CD4-positive, alpha-beta T cell treated with Interleukin-6 at 100 ng/mL for 8 hours (primary cell): ENCODE data around the gene HEXD.
A peak's percentile ranks its signal among the peaks of the same experiment; 100 is the strongest.
"Not testable (repeated sequence)": the region's sequence is repeated elsewhere in the genome, so short reads cannot be mapped to it uniquely, and the experiment has no call there.

Experiments
- DNase-seq: peaks from one replicate; pipeline ENCODE4 v3.0.0-alpha.2; 2020; ENCODE audit warnings: mixed read lengths, low spot score

HEXD gene

DNA sequence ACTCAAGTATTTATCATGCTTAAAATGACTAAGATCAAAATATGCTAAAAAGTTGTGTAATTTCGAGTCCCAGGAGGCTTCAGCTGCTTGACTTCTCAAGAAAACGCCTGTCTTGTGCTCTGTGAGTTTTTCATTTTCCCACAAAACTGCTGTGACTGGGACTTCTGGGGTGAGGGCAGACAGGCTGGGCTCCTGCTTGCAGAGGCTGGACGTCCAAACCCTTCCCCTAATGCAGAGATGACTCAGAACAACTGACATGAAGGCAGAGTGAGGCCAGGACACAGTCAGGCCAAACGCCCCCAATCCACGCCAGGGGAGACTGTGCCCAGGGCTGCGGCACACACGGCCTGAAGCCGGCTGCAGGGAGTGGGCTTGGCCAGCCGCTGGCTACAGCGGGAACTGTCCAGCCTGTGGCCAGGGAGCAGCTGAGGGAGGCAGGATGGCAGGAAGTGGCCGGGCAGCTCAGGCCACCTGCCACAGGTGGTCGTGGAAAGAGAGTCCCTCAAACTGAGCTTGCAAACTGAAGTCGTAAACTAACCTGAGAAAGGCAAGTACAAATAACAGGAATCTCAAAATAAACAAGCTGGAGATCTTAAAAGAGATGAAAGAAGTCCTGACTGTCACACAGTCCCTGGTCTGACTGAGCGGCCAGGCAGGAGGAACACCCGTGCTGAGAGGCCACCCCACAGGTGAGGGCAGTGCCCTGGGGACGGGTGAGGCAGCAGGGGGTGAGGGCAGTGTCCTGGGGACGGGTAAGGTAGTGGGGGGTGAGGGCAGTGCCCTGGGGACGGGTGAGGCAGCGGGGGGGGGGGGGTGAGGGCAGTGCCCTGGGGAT, 21.3 kb upstream of the HEXD start:
- DNase-seq: no peak

DNA sequence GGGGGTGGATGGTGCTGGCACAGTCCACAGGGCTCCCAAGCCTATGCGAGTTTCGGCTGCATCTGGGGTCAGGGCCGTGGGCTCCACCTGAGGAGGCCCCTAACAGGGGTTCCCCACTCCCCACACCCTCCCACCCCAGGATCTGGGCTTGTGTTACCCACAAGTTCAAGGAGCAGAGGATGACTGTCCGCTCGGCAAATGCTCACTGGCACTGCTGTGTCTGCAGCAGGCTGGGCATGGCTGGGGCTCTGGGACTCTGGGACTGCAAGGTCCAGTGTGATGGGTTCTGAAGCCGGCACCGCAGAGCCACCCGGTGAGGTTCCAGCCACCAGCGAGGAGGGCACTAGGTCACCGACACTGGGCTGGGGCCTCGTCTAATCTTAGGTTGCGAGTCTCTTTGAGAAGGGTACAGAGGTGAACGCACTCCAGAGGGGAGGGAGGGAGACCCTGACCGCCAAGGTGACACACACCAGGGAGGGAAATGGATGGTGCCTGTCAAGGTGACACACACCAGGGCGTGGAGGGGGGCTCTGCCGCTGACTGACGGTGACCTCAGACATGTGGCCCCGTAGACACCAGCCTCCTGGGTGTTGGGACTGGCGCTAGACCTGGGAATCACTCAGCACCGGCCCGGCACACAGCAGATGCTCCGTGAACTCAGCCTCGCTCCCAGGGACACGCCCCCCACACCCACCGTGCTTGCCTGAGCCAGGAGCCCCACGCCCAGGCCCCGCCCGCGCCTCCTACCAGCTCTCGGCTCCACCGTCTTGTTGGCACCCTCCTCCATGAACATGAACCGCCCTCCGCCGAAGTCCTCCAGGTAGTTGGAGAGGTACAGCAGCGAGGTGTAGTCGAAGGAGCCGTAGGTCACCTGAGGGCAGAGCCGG, 20.5 kb upstream of the HEXD start:
- DNase-seq: no peak

DNA sequence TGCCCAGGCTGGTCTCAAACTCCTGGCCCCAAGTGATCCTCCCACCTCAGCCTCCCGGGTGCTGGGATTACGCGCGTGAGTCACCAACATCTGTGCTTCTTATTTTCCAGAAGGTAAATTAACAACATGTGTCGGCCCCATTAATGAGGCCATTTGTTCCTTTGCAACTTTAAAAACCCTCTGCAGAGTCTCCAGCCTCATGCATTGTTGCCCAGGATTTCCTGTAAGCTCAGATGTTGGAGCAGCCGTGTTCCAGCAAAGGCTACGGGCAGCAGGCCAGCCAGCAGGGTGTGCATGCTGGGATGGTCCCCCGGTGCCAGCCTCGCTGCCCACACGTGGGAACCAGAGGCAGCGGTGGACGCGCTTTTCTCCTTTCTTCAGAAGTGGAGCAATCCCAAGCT, 19.1 kb upstream of the HEXD start:
- no peak for DNase-seq

DNA sequence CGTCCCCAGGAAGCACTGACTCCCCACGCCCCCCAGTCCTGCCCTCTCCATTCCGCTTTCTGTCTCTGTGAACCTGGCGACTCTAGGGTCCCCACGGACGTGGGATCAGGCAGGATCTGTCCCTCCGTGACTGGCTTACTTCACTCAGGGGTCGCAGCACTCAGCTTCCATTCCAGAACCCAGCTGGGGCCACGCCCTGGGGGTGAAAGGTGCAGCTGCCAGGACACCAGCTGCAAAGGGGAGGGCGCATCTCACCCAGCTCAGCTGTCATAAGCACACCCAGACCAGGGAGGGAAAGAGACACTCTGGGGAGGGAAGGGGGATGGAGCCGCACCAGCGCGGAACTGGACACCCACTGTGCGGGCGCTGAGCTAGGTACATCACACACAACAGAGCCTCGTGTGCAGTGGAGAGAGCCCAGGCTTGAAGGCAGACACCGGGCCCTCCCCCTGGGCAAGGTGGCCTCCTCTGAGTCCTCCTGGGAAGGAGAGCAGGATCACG, 18.5 kb upstream of the HEXD start:
- no peak for DNase-seq

- no peak for DNase-seq
Observed at GRCh38 chr17:82400206-82400605, 17.9 kb upstream of the HEXD start.

DNA sequence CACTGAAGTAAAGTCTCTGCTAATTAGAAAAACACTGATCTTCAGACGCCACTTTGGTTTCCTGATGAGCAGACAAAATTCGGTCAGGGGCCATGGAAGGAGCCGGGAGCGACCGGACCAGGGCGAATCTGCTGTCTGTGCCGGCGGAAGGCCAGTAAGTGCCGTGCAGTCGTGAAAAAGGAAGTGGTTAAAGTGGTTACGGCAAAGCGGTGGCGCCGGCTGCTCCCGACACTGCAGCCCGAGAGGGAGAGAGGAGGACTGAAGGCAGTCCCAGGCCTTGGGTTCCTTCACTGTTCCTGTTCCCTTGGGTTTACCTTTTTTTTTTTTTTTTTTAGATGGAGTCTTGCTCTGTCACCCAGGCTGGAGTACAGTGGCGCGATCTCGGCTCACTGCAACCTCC, 17.3 kb upstream of the HEXD start:
- DNase-seq: peak; percentile 47

DNA sequence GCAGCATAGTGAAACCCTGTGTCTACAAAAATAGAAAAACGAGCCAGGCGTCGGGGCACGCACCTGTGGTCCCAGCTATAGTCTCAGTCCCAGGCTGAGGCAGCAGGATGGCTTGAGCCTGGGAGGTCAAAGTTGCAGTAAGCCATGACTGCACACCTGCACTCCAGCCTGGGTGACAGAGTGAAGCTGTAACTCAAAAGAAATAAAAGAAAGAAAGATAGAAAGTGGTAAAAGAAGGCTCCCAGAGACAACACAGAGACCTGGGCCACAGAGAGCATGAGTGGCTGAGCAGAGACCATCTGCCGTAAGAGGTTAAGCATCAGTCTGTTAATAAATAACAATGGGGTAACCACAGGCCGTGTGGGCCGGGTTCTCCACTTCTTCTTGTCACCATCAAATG, 15.3 kb upstream of the HEXD start:
- no peak for DNase-seq

- DNase-seq: no peak
Observed at GRCh38 chr17:82403662-82404660, 14.2 kb upstream of the HEXD start.

- DNase-seq: no peak
Observed at GRCh38 chr17:82405051-82405450, 13.1 kb upstream of the HEXD start.

GRCh38 chr17:82406131-82406671, 11.9 kb upstream of the HEXD start:
- no peak for DNase-seq

- no peak for DNase-seq
Observed at GRCh38 chr17:82407255-82407654, 10.9 kb upstream of the HEXD start.

DNA sequence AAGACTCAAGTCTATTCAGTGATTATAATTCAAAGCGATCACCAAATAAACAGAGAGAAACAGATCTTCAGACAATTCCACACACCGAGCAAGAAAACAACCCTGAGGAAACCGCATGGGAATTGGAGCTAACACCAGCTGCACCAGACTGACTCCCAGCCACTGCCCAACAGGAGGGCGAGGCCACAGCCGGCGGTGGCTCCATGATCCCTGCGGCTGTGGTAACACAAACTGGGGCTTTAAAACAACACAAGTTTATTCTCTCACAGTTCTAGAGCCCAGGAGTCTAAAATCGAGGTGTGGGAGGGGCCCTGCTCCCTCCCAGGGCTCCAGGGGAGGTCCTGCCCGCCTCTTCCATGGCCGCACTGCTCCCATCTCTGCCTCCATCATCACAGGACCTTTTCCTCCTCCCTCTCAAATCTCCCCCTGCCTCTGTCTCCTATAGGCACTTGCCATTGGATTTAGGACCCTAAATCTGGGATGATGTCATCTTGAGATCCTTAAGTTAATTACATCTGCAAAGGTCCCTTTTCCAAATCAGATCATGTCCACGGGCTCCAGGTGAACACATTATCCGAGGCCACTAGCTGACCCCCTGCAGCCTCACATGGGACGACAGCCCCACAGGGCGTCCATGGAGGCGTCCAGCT, 9.7 kb upstream of the HEXD start:
- DNase-seq: no peak

DNA sequence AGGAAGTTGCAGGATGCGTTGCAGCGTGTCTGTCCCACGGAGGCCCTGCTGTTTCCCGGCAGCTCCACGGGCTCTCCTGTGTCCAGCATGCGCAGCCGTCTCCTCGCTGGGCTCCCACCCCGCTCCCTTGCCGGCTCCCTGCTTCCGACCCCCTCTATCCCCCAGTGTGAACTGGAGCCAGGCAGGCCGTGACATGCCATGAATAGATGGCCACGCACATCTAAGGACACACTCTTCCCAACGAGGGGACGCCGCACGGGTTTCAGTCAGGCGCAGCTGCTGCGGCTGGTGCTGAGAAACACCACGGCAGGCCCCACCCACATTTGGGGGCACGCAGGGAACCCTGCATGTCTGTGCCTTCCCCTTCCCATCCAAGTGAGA, 9.2 kb upstream of the HEXD start:
- no peak for DNase-seq

DNA sequence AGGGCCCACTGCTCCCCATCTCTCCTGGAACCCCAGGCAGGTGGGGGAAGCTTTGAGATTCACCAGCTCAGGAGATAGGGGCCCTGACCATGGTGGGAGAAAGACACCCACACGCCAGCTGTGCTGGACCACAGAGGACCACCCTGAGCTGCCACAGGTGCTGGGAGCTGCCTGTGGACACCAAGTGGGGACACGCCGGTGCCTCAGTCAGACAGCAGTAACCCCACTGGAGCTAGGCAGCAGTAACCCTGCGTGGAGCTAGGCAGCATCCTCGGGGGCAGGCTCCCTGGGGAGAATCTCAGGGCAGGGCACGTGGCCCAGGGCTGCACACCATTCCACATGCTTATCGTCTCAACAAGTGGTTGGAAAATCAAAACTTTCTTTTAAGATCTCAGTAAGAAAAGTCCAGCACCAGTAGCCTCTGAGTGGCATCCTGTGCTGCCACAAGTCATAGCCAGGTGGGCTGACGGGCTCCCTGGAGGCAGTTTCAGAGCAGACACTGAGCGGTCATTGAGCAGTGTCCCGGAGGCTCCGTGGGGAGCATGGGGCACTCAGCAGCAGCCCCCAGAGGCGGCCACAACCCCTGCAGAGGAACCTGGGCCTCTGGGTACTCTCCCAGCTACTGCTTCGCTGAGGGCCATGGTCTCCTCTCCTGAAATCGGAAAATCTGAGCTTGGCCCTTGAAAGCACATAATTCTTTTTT, 8.0 kb upstream of the HEXD start:
- no peak for DNase-seq

DNA sequence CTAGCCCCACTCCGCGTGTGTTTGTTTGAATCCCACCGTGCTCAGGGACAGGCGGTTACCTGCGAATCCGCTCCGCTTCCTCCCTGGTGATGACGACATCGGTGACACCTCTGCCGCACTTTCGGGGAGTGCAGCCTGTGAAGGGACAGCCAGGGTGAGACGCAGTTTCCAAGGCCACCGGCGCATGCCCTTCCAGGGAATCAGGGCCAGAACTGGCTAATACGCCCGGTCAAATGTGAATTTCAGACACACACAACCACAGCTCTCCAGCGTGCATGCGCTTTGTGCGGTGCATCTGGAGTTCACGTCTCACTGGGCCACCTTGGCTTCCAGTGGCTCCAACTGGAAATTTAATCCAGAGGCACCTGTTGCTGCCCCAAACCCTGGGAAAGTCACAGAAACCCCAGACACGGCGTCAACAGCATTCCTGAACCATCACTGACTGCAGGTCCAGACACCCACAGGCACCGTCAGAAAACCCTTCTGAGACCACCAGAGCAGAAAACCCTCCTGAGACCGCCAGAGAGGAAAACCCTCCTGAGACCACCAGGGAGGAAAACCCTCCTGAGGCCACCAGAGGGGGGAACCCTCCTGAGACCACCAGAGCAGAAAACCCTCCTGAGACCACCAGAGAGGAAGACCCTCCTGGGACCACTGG, 6.6 kb upstream of the HEXD start:
- no peak for DNase-seq

- DNase-seq: not testable (repeated sequence)
Observed at GRCh38 chr17:82412081-82412480, 6.1 kb upstream of the HEXD start.

- DNase-seq: no peak
Observed at GRCh38 chr17:82412535-82413520, 5.3 kb upstream of the HEXD start.

DNA sequence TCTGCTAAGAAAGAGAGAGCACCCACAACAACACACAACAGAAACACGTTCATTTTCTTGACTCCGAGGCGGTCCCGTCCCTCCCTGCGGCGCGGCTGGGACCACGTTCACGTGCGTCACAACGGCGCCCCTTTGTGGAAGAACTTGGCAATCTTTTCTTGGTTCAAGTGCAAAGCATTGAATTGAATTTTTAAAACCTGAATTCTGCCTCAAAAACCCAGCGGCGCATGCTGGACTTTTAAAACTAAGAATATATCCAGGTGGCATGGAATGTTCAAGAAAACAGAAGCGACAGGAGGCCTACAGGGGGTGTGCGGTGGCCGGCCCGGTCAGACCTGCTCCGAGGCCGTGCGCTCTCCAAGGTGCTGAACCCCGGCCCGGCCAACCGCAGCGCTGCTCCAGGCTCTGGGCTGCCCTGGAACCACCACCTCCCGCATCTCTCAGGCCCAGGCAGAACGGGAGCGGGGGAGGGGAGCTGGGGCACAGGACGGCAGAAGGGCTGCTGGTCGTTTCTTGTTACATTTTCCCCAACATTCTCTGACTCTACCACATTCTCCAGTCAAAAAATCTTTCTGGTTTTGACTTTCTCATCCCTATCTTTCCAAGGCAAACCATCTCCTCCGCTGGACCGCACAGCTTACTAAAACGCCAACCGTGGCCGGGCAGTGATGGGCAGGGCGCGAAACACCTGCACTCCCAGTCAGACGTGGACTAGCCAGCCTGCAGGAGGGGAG, 3.4 kb upstream of the HEXD start:
- peak; percentile 63 for DNase-seq
